ENCODE measurements around the gene TMEM150C.

DNA sequence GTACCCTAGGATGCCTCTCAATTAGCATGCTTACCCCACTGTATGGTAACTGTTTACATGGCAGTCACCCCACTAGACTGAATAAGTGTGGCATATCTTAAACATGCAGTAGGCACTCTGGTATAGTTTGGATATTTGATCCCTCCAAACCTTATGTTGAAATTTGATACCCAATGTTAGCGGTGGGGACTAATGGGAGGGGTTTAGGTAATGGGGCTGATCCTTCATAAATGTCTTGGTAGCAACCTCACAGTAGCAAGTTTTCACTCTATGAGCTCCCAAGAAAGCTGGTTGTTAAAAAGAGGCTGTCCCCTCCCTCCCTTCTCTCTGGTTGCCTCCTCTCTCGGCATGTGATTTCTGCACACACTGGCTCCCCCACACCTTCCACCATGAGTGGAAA is 10.1 kb downstream of the TMEM150C start:
- TF ChIP-seq EZH2phosphoT487 (IDR thresholded peaks at IDR 0.05; ENCODE audit: insufficient read depth, low read depth) (no peak), EZH2 (IDR thresholded peaks at IDR 0.05; ENCODE audit: insufficient read depth, poor library complexity, severe bottlenecking) (no peak)
